HEK293 (cell line): ENCODE measurements around the gene STK16.
A peak's percentile ranks its signal among the peaks of the same experiment; 100 is the strongest.

Experiments used
- CTCF ChIA-PET: fragments of 350-600 bp; formaldehyde crosslinking; extraction: SDS; loops from one replicate; lab custom pipeline; 2021; ENCODE audit warnings: antibody characterized with exemption; lab: Yijun Ruan, JAX
- POLR2A ChIA-PET: fragments of 300-600 bp; formaldehyde crosslinking; extraction: SDS; loops from one replicate; lab custom pipeline; 2020; ENCODE audit warnings: antibody characterized with exemption, inconsistent platforms; lab: Yijun Ruan, JAX
- H3K27ac ChIP-seq: fragments of 200-500 bp; sonication (Bioruptor generic); 2 replicates; pipeline ENCODE4 v1.5.1; 2014; ENCODE audit warnings: low read depth, low read length, control low read depth, inconsistent platforms; ENCODE audit errors: extremely low read depth
- H3K36me3 ChIP-seq, 2 experiments: fragments of 200-500 bp in 1 of 2; sonication (Bioruptor generic) in 1 of 2; 1 replicate in 1 of 2; 2 replicates in 1 of 2; pipeline ENCODE4 v1.5.1; 2014 to 2017; ENCODE audit warnings: inconsistent platforms in 2 of 2, low read length in 2 of 2; ENCODE audit not compliant: control insufficient read depth in 2 of 2, insufficient read depth in 1 of 2
- H3K4me1 ChIP-seq: fragments of 200-500 bp; sonication (Bioruptor generic); 2 replicates; pipeline ENCODE4 v1.5.1; 2014; ENCODE audit warnings: mild to moderate bottlenecking, low read length, inconsistent platforms; ENCODE audit not compliant: control insufficient read depth, insufficient read depth
- H3K4me3 ChIP-seq: 2 replicates; pipeline ENCODE4 v1.5.1; 2011; ENCODE audit warnings: low read depth, mild to moderate bottlenecking, control low read depth, low read length, moderate library complexity
- H3K9me3 ChIP-seq: fragments of 200-500 bp; sonication (Bioruptor generic); 2 replicates; pipeline ENCODE4 v1.5.1; 2014; ENCODE audit warnings: low read depth, low read length, inconsistent platforms; ENCODE audit not compliant: control insufficient read depth, insufficient read depth
- CTCF ChIP-seq: fragments of 450-650 bp; formaldehyde crosslinking; IDR thresholded peaks from 2 replicates; pipeline ENCODE4 v1.5.1; 2016; ENCODE audit warnings: missing biosample characterization, missing genetic modification characterization
- EGR2 ChIP-seq: fragments of 450-650 bp; formaldehyde crosslinking; IDR thresholded peaks from 2 replicates; pipeline ENCODE4 v1.5.1; 2016; ENCODE audit warnings: low read depth, missing biosample characterization, missing genetic modification characterization
- IKZF3 ChIP-seq: fragments of 450-650 bp; IDR thresholded peaks from 2 replicates; pipeline ENCODE4 v1.5.0; 2018; ENCODE audit warnings: missing biosample characterization, mild to moderate bottlenecking, missing genetic modification characterization, moderate library complexity
- INSM2 ChIP-seq: fragments of 450-650 bp; formaldehyde crosslinking; IDR thresholded peaks from 2 replicates; pipeline ENCODE4 v1.5.1; 2016; ENCODE audit warnings: missing biosample characterization, missing genetic modification characterization
- KLF10 ChIP-seq: fragments of 450-650 bp; IDR thresholded peaks from 2 replicates; pipeline ENCODE4 v1.5.1; 2018; ENCODE audit warnings: missing biosample characterization, mild to moderate bottlenecking, missing genetic modification characterization
- PRDM1 ChIP-seq: fragments of 450-650 bp; formaldehyde crosslinking; IDR thresholded peaks from 2 replicates; pipeline ENCODE4; 2016; ENCODE audit warnings: missing biosample characterization, missing genetic modification characterization
- PRDM2 ChIP-seq: fragments of 450-650 bp; formaldehyde crosslinking; IDR thresholded peaks from 2 replicates; pipeline ENCODE4 v1.5.1; 2016; ENCODE audit warnings: missing biosample characterization, missing genetic modification characterization, borderline replicate concordance
- TRIM28 ChIP-seq: IDR thresholded peaks from 2 replicates; pipeline ENCODE4 v1.6.1; 2011; ENCODE audit warnings: low read length, control low read depth, borderline replicate concordance
- ZBTB17 ChIP-seq: fragments of 450-650 bp; formaldehyde crosslinking; IDR thresholded peaks from 2 replicates; pipeline ENCODE4 v1.5.1; 2016; ENCODE audit warnings: missing biosample characterization, missing genetic modification characterization
- ZEB2 ChIP-seq: fragments of 450-650 bp; formaldehyde crosslinking; IDR thresholded peaks from 2 replicates; pipeline ENCODE4 v1.5.1; 2016; ENCODE audit warnings: missing biosample characterization, missing genetic modification characterization
- ZNF23 ChIP-seq: fragments of 450-650 bp; formaldehyde crosslinking; IDR thresholded peaks from 2 replicates; pipeline ENCODE4 v1.5.1; 2016; ENCODE audit warnings: missing biosample characterization, missing genetic modification characterization, borderline replicate concordance
- ZNF335 ChIP-seq: fragments of 450-650 bp; formaldehyde crosslinking; conservative IDR thresholded peaks from 2 replicates; pipeline ENCODE4 v1.5.1; 2016; ENCODE audit warnings: missing biosample characterization, missing genetic modification characterization
- ZNF341 ChIP-seq: fragments of 450-650 bp; formaldehyde crosslinking; IDR thresholded peaks from 2 replicates; pipeline ENCODE4; 2016; ENCODE audit warnings: low read depth, missing biosample characterization, missing genetic modification characterization
- ZNF366 ChIP-seq: fragments of 450-650 bp; formaldehyde crosslinking; conservative IDR thresholded peaks from 2 replicates; pipeline ENCODE4 v1.5.1; 2016; ENCODE audit warnings: missing biosample characterization, missing genetic modification characterization
- ZNF391 ChIP-seq: fragments of 450-650 bp; formaldehyde crosslinking; IDR thresholded peaks from 2 replicates; pipeline ENCODE4 v1.5.1; 2016; ENCODE audit warnings: low read depth, missing biosample characterization, missing genetic modification characterization, borderline replicate concordance
- ZNF518A ChIP-seq: fragments of 450-650 bp; formaldehyde crosslinking; conservative IDR thresholded peaks from 2 replicates; pipeline ENCODE4 v1.5.1; 2016; ENCODE audit warnings: low read depth, missing biosample characterization, missing genetic modification characterization
- ZNF600 ChIP-seq: fragments of 450-650 bp; formaldehyde crosslinking; IDR thresholded peaks from 2 replicates; pipeline ENCODE4 v1.5.1; 2016; ENCODE audit warnings: missing biosample characterization, missing genetic modification characterization
- ZNF677 ChIP-seq: fragments of 450-650 bp; IDR thresholded peaks from 2 replicates; pipeline ENCODE4 v1.5.0; 2018; ENCODE audit warnings: missing biosample characterization, mild to moderate bottlenecking, missing genetic modification characterization, moderate library complexity

Gene STK16

GRCh38 chr2:219277703-219278654 is 32.7 kb downstream of the STK16 start (continued):
- TF ChIP-seq PRDM2 (no peak), ZEB2 (tag by site-specific recombination) (peak; percentile 41; the same call in 1 of the 2 replicates), ZNF335 (tag by site-specific recombination) (peak; percentile 49), TRIM28 (peak; percentile 59; the same call in 1 of the 2 replicates), INSM2 (no peak), ZNF600 (tag by site-specific recombination) (peak; percentile 97), IKZF3 (tag by site-specific recombination) (peak; percentile 70; the same call in 1 of the 2 replicates), KLF10 (tag by site-specific recombination) (no peak), CTCF (peak; percentile 94), ZNF341 (peak; percentile 60), ZNF366 (tag by site-specific recombination) (0 out of 2 replicates have a peak, but pooled peaks have one; percentile 17), EGR2 (tag by site-specific recombination) (peak; percentile 47; the same call in 1 of the 2 replicates)

GRCh38 chr2:219278655-219279150 is 33.4 kb downstream of the STK16 start:
- ChIA-PET CTCF (interaction anchor here (0.6 to 15.0 kb wide), 18 partner anchors 8 to 1007 kb away, joined by 3 to 297 read pairs (median 4); partner anchors contain the start of genes GLB1L, STK16, TUBA4A and TUBA4B), POLR2A (interaction anchor here (0.6 to 1.8 kb wide), 15 partner anchors 13 to 102 kb away, joined by 3 to 18 read pairs (median 6); partner anchors contain the start of genes ABCB6, ANKZF1, ATG9A and CNPPD1)
- H3K36me3 ChIP-seq = peaks cover 0 to 35% of the 10 kb centered on the region in 2 experiments; a peak in 1 of 3 replicates
- H3K4me1 ChIP-seq = peaks cover 6% of the 10 kb centered on the region
- peak overlapping the region; percentile 54 for H3K4me3 ChIP-seq
- H3K9me3 ChIP-seq = no peaks in the 10 kb centered on the region
- peak overlapping the region; percentile 45 for H3K27ac ChIP-seq
- no peak for TF ChIP-seq ZNF23
- no peak for TF ChIP-seq ZNF518A (tag by site-specific recombination)
- TF ChIP-seq ZNF677 (tag by site-specific recombination) = no peak
- TF ChIP-seq ZBTB17 (tag by site-specific recombination) = peak; percentile 58; the same call in 1 of the 2 replicates
- peak; percentile 77 for TF ChIP-seq PRDM1 (tag by site-specific recombination)
- TF ChIP-seq ZNF391 (tag by site-specific recombination) = no peak
- peak; percentile 86 for TF ChIP-seq ZNF366 (tag by site-specific recombination)
